HG03097 (cell line): Measurements from ENCODE around the gene PTER.
A peak's percentile ranks its signal among the peaks of the same experiment; 100 is the strongest.

Experiments
- ATAC-seq: cut with Tn5 transposase; IDR thresholded peaks from one replicate; pipeline ENCODE4 v1.9.1; 2021; ENCODE audit not compliant: unreplicated experiment, low FRiP score

PTER gene

GRCh38 chr10:16466001-16466400 is 29.2 kb downstream of the PTER start:
- no peak for ATAC-seq

DNA sequence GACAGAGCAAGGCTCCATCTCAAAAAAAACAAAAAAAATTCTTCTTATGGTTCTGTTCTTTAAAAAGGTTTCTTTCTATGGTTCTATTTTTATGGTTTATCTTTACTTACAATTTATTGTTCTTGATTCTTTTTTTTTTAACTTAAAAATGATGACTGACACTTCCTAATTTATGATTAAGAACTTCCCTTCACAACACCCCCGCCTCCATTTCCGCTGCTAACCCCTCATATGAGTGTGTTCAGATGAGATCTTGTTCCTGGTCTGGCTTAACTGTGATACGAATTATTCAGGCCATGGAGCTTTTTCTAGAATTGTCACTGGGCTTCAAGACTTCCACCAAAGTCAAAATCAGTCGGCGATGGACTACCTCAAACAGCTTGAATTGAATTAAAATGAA is 33.9 kb downstream of the PTER start:
- no peak for ATAC-seq

DNA sequence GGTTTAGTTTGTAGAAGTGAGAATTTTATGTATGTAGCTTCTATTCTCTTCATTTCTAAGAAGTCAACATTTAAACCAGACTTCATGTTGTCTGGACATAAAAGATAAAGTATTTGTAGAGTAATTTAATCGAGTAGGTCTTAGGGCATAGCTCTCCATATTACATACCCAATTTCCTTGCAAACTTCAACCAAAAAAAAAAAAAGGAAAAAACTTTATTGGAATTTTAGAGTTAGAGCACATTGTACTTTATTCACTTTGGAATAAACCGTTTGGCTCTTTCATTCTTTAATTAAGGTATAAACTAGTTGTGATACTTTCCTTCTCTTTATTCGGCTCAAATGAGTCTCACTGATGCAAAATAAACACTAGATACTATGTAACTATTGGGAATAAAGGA is 36.0 kb downstream of the PTER start:
- ATAC-seq = no peak

- no peak for ATAC-seq
Observed at GRCh38 chr10:16477757-16478156, 40.9 kb downstream of the PTER start.

DNA sequence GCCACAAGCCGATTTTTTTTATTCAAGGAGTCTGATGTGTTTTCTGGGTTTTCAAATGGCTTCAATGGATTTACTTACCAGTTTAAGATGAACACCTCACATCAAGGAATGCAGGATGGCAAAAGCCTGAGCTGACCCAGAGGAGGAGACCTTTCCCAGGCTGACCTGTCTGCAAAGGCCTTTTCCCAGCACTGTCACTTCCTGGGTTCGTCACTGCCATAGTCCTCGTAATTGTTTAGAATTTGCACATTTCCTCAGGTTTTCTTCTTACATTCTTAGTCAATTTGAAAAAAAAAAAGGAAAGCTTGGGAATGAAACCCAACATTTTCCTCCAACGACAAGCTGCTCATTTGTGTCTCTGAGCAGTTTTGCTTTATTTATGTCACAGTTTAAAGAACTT is 42.0 kb downstream of the PTER start:
- no peak for ATAC-seq

DNA sequence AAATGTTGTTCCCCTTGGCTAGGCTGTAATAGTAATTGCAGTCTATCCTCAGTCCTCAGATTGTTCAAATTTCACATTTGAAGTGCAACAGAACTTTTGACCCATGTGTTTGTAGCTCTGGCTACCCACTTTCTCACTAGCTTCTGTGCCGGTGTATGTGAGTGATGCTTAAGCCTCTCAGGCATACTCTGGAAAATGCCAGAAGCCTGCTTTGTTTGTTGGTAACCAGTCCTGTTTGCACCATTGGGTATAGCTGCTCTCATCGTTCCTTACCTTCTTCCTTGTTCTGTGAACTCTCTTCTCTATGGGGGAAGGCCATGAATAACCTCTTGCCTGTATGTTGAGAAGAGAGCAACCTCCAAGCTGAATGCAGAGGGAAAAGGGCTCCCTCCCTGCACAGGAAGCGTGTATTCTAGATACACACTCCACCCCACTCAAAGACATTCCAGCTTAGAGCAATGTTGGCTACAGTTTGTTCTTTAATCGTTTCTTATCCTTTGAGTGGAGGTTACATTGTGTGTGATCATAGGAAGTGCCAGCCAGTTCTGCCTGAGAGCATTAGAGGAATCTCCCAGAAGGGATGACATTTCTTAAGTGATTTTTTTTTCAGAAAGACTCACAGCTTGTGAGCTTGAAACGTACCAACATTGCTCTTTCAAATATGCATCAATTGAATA is 44.4 kb downstream of the PTER start:
- no peak for ATAC-seq

DNA sequence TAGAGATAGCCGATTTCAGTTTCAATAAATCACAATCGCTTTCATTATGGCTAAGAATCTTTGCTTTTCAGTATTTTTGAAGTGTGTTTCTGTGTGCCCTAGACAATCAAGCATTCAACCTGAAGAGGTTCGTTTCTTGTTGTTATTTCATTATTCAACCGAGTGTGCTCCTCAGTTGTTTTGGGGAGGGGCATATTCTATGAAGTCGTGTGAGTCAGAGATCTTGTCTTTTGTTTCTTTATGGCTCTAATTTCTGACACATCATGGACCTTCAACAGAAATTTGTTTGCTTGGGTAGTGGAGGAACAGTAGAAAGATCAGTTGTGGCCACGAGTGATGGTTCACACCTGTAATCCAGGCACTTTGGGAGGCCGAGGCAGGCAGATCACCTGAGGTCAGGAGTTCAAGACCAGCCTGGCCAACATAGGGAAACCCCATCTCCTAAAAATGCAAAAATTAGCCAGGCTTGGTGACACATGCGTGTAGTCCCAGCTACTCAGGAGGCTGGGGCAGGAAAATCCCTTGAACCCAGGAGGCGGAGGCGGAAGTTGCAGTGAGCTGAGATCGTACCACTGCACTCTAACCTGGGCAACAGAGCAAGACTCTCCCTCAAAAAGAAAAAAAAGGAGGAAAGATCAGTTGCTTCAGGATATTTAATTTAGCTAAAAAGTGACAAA is 46.6 kb downstream of the PTER start:
- no peak for ATAC-seq

GRCh38 chr10:16490511-16490910 is 53.7 kb downstream of the PTER start:
- ATAC-seq = no peak

DNA sequence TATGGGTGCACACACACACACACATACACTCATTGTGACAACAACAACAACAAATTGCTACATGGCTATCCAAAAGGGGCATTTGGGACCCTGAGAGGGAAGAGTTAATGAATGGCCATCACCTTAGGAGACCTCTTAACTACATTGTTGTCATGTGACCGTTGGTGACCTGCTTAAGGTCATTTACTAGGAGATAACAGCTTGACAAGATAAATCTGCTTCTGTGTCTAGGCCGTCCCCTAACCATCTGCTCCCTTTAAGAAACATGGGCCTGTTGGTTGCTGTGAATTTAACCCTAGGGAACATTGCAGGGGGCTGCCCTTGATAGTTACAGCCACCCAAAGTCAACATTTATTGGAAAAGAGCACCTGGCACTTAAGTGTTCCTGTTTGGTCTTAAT is 55.1 kb downstream of the PTER start:
- no peak for ATAC-seq

DNA sequence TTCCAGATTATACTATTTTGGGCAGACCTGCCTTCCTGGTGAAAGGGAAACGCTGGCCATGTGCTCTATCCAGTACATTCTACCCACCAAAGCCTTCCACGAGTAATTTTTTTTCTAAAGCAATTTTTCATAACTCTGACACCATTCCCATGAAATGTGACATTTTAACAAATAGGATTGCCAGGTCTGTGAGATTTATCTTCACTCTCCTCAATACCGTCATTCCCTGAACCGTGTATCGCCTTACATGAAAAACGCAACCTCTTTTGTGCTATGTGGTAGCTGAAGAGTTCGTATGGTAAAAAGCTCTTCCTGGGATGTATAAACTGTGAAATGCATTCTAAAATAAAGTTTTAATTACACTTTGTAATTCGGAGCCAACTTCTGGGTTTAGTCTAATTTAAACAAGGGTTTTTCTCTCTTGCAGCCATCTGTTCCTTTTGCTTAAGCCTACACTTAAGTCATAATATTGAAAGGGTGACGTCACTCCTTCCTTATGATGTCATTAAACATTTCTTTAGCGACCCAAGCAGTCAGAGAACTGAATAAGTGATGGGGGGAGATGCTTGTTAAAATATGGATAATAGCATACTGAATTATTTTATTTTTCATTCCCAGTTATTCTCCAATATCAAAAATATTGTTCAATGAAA is 57.2 kb downstream of the PTER start:
- ATAC-seq = no peak

DNA sequence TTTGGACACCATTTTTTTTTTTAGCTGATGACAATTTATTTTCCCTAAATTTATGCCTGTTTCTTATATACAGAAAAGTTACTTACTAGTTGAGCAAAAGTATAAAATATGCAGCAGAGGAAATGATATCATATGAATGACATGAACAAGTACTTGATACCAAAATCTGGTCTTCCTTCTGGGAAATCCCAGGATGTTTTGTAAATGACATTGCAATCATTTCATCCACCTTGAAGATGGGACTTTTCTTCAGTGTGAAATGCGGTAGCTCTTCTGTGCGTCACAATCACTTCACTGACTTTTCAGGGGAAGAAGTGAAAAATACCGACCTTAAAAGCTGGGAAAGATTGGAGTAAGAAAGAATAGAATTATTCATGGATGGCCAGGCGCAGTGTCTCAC is 61.1 kb downstream of the PTER start:
- no peak for ATAC-seq

DNA sequence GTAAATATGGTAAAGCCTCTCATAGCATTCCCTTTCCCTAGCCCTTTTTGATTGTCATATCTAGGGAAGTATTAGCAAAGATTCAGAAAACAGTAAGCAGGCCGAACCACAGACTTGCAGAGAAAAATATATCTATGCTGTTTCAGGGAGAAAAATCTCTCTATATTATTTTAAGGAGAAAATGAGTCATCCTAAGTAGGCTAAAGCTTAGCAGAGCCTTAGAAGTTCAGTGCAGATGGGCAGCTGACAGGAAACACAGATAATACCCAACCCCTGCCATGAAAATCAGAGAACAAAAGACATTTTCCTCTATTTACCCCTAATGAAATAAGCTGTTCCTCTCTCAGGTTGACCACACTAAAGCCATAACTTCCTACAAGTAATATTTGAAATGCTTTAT is 68.4 kb downstream of the PTER start:
- ATAC-seq = no peak

DNA sequence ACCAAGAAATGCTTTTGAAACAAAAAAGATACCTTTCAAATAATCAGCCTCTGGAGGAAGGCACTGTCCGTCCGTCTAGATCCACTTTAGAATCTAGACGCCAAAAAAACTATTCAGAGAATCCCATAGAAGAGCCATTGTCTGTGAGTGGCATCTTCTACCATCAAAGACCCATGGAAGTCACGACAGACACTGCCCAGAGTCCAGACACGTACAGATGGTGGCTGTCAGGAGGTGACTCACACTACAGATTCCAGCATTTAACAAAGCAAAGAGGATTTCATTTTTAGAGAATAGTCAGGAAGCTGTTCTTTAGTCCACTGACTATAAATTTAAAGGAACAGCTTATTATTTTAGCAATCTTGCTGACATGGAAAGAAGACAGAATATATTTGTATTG is 73.2 kb downstream of the PTER start:
- no peak for ATAC-seq

- no peak for ATAC-seq
Observed at GRCh38 chr10:16510843-16511242, 74.0 kb downstream of the PTER start.

DNA sequence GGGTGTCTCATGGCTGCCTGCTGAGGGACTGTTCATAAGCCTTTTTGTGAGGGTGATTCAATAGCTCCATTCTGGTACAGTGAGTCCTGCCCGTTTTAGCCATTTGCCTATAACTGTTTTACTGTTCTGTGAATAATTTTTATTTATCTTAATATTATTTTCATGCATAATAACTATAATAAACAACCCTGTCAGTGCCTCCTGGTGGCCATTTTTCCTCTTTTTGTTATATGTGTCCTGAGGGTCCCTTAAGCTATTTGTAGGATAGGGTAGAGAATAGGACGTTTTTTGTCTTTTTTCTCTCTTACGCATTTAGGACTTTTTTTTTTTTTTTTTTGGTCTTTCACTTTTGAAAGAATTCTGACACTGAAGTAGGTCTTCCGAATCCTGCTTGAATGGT is 82.0 kb downstream of the PTER start:
- ATAC-seq = no peak

DNA sequence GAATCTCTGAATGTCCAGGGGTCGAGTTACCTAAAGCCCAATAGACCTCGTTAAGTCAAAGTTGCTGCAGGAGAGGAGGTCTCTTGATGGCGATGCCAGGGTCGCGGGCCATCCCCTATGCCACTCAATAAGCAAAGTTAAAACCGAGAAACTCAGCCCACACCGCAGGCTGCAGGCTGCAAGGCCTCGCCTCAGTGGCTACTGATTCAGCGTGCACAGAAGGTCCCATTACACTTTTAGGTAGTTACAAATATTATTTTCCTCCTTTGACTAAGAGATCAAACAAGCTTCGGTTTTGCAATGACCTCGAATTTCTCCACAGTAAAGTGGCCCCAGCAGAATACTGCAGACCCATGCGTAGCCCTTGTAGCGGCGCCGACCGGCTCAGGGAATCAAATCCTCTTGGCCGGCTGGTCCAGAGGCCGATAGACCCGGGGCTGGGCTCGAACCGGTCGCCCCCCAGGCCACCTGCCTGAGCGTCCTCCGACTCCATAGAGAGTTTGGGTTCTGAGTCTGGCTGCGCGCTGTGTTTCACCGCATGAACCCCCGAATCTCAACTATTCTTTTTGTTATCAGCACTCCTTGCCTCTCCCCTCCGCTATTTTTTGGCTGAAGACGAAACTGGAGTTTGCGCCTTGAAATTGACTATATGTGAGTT is 82.6 kb downstream of the PTER start:
- no peak for ATAC-seq

DNA sequence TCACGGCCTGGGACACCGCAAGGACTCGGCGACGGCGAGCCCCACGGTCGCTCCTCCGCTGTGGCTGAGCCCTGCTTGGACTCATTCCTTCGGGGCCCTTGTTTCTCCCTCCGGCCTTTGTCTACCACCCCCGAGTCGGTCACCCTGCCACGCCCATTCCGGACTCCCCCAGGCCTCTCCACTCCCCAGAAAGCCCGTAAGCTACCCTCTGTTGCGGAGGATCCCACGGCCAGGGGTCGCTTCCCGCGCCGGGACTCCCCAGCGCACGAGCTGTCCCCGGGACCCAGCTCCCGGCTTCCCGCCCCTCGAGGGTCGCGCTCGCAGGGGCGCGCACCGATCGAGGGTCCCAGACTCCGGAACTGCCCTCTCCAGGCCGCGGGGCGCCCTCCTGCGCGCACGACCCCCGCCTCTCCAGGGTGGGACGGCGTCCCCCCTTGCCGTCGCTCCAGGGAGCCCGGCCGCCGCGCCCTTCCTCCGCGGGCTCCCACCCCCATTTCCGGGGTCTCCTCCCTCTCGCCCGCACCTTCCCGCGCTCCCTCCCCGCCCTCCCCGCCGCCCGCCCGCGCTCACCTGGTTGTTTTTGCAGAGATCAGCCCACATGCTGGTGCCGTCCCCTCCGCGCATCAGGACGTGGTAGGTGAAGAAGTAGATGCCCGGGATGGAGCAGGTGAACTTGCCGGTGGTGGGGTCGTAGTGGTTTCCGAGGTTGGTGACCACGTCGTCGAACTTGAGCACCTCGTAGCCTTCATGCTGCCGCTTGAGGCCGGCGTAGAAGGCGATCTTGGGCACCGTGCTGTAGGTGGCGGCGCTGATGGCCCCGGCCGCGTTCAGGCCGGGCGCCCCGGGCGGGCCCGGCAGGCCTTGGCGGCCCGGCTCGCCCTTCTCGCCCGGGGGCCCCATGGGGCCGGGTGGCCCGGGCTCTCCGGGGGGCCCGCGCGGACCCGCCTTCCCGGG is 83.4 kb downstream of the PTER start:
- ATAC-seq = peak; percentile 24

- peak; percentile 59 for ATAC-seq
Observed at GRCh38 chr10:16520900-16521299, 84.1 kb downstream of the PTER start.

DNA sequence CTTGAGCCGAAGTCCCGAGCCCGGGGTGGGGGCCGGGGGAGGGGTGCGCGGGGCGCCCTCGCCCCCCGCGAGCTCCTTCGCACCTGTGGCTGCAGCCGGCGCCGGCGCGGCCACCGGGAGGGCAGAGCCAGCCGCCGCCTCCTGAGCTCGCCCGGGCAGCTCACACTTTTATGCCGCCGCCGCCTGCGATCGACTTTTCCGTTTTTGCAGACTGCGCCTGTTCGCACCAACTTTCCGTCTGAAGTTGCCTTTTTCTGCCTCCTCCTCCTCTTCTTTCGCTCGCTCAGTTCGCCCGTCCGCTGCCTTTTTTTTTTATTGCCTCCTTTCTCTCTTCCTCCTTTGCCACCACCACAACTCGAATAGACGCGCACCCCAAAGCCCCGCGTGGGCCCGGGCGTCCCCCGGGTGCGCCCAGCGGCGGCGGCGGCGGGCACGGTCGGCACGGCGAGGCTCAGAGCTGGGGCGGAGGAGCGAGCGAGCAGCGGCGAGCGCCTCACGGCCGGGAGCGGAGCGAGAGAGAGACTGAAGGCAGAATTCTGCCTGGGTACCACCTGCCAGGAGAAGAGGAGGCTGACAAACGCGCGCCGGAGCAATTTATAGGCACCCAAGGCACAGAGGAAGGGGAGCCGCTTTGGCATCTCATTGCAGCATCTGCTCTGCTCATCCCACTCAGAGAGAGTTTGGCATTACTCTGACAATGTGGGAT is 84.7 kb downstream of the PTER start, which contains the start of gene C1QL3:
Gene C1QL3, minus strand, starts transcription at position 569 of the 706 bp plus-strand sequence. CDS start 814 bp downstream, outside the sequence.
- peak; percentile 24 for ATAC-seq

- no peak for ATAC-seq
Observed at GRCh38 chr10:16527452-16527851, 90.6 kb downstream of the PTER start.
